HT-29 (cell line): ENCODE results near the gene KRT20. TPM values are rescaled to one million over a fixed set of nuclear protein-coding genes. Genes with fewer than 3 reads are reported as not detected.
"Not testable (repeated sequence)": the region's sequence is repeated elsewhere in the genome, so short reads cannot be mapped to it uniquely, and the experiment has no call there.

Experiments
- DNase-seq: peaks from one replicate; pipeline ENCODE4 v3.0.0-alpha.2; 2015; ENCODE audit warnings: low spot score
- total RNA-seq: library from RNA; depleted of rRNA; stranded (reverse); fragments of >200 nt; shearing (Covaris generic); gene quantifications from 2 replicates; pipeline ENCODE4 v1.2.3, GENCODE V29; 2014

Gene KRT20
- total RNA-seq, 1 experiment from 2014 or later, result 189 TPM

GRCh38 chr17:40900809-40901356 lies 15.8 kb upstream of the KRT20 start:
- no peak for DNase-seq

GRCh38 chr17:40896916-40897455 lies 11.9 kb upstream of the KRT20 start:
- DNase-seq, result no peak

- no peak for DNase-seq
Measured at GRCh38 chr17:40895106-40895730, 10.2 kb upstream of the KRT20 start.

- DNase-seq, result peak; percentile 40
Measured at GRCh38 chr17:40888196-40888720, 3.2 kb upstream of the KRT20 start.

GRCh38 chr17:40886090-40886489 lies 1.0 kb upstream of the KRT20 start:
- DNase-seq, result peak; percentile 42

- no peak for DNase-seq
Measured at GRCh38 chr17:40883626-40884334, 1.3 kb downstream of the KRT20 start.

GRCh38 chr17:40883031-40883430 lies 2.0 kb downstream of the KRT20 start:
- DNase-seq, result no peak

GRCh38 chr17:40879026-40879425 lies 6.0 kb downstream of the KRT20 start:
- no peak for DNase-seq

- DNase-seq, result no peak
Measured at GRCh38 chr17:40878044-40878443, 7.0 kb downstream of the KRT20 start.

- DNase-seq, result no peak
Measured at GRCh38 chr17:40873801-40874200, 11.2 kb downstream of the KRT20 start.

- no peak for DNase-seq
Measured at GRCh38 chr17:40873255-40873654, 11.8 kb downstream of the KRT20 start.

- DNase-seq, result no peak
Measured at GRCh38 chr17:40872416-40872815, 12.6 kb downstream of the KRT20 start.

- no peak for DNase-seq
Measured at GRCh38 chr17:40871316-40871715, 13.7 kb downstream of the KRT20 start.

GRCh38 chr17:40870136-40870535 lies 14.9 kb downstream of the KRT20 start:
- no peak for DNase-seq

GRCh38 chr17:40866838-40867237 lies 18.2 kb downstream of the KRT20 start, which contains the start of gene KRT12:
Gene KRT12 (minus strand): TSS chr17:40867223. CDS start chr17:40867186, 37 bp downstream.
- DNase-seq, result no peak

GRCh38 chr17:40864661-40865390 lies 20.2 kb downstream of the KRT20 start:
- no peak for DNase-seq

GRCh38 chr17:40862985-40863733 lies 21.9 kb downstream of the KRT20 start:
- DNase-seq, result no peak

- peak; percentile 50 for DNase-seq
Measured at GRCh38 chr17:40859536-40859935, 25.5 kb downstream of the KRT20 start.

GRCh38 chr17:40858667-40859066 lies 26.4 kb downstream of the KRT20 start:
- not testable (repeated sequence) for DNase-seq

- DNase-seq, result no peak
Measured at GRCh38 chr17:40857535-40857934, 27.5 kb downstream of the KRT20 start.
